Activated CD4-positive, alpha-beta T cell treated with anti-CD3 and anti-CD28 coated beads, Interleukin-2, Interleukin-4, amounts not matched to agents 100 ng/mL and 50 ng/mL, durations not matched to agents 16 hours and 8 hours (primary cell): Measurements from ENCODE around the gene MOSMO.

ENCODE experiments used
- DNase-seq: peaks from one replicate; pipeline ENCODE4 v3.0.0-alpha.2; 2020; ENCODE audit warnings: low spot score

Gene MOSMO

GRCh38 chr16:22050963-22051362 is 43.1 kb downstream of the MOSMO start:
- DNase-seq = no peak

GRCh38 chr16:22052980-22053379 is 45.1 kb downstream of the MOSMO start:
- DNase-seq = no peak

DNA sequence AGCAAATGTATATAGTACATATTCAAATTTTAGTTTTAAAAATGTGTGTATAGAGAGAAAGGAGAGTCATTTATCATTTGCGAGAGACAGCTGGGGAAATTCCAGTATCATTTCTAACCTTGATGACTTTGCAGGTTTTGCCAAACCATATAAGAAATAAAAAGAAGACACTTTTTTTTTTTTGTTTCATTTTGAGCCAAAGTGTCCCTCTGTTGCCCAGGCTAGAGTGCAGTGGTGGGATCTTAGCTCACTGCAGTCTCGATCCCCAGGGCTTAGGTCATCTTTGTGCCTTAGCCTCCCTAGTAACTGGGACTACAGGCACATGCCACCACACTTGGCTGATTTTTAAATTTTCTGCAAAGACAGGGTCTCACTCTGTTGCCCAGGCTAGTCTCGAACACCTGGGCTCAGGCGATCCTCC is 46.0 kb downstream of the MOSMO start:
- DNase-seq = peak; percentile 50

- peak; percentile 56 for DNase-seq
These were observed 47.1 kb downstream of the MOSMO start for GRCh38 chr16:22054847-22055590.

GRCh38 chr16:22055881-22056280 is 48.0 kb downstream of the MOSMO start:
- no peak for DNase-seq

DNA sequence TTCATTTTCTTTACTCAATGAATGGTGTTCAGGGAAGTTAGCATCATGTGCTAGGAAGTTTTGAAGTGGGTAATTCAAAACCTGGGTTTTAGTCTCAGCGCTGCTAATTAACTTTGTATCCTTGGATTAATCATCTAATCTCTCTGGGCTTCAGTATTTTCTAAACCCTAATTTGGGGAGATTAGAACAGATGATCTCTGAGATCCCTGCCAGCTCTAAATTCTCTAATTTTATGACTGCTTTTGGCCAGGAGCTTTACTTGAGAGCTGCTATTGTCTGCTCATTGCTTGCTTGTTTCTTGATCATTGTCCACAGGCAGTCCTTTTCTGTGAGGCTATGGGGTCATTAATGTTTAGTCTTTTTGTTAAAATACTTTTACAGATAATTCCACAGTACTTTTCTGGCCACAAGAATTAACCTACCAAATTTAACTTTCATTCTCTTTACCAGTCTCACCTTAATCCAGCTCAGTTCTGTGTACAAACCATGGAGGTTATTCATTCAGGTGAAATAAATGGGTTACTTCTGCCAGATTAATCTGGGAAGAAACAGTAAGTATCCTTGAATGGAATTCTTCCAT is 56.1 kb downstream of the MOSMO start:
- no peak for DNase-seq

- DNase-seq = no peak
These were observed 57.3 kb downstream of the MOSMO start for GRCh38 chr16:22065252-22065651.

DNA sequence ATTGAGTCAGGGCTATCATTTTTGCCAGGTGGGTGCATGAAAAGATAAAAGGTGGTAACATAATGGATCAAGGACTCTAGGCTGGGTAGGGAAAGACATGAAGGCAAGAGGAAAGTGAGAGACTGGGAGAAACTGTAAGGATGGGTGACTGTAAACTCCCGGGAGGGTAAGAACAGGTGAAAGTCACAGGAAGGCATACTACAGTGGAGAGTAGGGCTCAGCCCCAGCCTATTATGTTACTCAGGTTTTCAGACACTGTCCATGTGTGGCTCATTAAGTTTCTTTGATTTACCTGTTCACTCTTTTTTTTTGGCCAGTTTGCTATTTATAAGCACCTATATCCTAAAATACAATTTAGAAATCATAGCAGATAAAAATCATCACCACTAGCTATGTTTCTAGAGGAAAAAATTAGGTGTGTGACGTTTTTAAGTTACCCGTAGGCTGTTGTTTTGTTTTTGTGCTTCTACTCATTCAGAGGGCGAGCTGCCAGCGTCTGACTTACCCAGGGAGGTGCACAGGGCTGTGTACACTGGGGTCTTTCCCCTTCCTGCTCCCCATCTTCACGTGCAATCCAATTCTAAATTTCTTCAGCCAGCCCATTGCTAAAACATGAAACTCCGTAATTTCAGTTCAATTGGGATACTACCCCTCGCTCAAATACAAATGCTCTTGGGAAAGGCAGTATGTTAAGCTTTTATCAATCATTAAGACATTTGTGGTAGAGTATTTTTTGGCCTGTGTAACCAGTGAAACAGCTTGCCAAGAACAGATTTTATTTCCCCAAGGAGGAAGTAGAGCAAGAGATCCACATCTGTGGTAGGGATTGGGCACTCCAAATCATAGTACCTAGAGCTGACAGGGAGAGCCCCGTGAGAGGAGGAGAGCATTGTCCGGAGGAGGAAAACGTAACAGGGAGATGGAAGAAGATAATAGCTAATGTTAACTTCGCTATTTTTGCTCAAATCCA is 62.7 kb downstream of the MOSMO start:
- DNase-seq = no peak

GRCh38 chr16:22071331-22071910 is 63.5 kb downstream of the MOSMO start:
- DNase-seq = no peak

GRCh38 chr16:22073350-22073749 is 65.4 kb downstream of the MOSMO start:
- DNase-seq = no peak

DNA sequence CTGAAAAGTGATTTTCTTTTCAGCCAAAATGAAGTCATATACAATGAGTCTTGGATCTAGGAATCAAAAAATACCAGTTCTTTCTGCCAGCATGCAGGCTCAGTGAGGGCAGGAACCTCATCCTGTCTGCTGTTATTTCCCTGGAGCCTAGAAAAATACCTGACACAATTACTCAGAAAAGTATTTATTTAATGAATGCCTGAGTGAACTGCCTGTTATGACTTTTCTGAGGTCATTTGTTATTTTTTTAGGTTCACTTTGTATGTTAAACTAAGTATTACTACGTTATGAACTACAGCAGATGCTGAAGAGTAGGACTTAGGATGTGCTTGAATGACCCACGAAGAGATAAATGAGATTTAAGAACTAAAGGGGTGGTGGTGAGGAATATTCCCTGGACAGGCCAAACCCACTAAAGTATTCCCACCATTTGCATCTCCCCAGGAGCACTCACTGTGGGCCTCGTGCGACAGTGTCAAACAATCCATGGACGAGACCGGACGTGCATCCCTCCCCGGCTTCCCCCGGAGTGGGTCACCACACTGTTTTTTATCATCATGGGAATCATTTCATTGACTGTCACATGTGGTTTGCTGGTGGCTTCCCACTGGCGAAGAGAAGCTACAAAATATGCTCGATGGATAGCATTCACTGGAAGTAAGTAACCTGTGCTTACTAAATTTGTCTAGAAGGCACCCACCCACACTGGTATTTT is 67.3 kb downstream of the MOSMO start:
- DNase-seq = no peak

GRCh38 chr16:22075776-22076175 is 67.9 kb downstream of the MOSMO start:
- no peak for DNase-seq

DNA sequence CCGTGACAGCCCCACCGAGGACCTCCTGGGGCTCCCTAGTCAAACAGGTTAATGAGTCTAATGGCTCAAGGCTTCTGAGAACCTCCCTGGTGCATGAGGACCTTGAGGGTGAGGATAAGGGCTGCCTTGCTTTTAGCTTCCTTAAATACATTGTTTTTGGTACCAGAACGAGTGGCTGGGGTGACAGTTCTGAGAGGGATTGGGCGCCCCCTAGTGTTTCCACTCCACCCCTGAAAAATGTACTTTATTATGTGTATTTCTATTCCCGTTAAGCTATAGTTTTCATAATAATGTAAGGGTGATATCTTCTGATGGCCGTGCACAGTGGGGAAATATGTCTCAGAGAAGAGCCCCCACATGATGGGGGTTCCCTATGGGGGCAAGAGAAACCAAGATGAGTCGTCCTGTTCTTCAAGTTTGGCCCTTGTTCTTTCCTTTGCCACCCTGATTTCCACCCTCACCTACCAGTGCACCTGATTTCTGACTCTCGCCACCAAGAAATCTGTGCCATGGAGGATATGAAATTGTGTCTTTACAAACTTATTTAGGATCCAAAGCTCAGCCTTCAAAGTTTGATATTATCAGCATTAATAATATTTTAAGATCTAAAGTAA is 69.9 kb downstream of the MOSMO start:
- peak; percentile 65 for DNase-seq

DNA sequence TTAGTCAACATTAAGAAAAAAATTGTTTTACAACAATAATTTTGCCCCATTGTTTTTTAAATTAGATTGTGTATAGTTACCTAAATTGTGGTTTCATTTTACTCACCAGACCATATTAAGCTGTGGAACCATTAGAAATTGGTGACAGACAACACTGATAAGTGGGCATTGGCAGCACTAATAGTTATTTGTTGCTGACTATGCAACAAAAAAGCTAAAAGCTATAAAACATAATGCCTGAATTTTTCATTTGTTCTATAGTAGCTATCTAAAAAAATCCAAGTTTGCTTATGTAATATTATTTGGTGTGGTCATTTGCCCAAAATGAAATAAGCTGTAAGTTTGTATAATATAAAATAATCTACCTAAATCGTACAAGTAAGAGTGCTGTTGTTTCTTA is 70.7 kb downstream of the MOSMO start:
- DNase-seq = no peak

- DNase-seq = no peak
These were observed 73.1 kb downstream of the MOSMO start for GRCh38 chr16:22081050-22081449.

DNA sequence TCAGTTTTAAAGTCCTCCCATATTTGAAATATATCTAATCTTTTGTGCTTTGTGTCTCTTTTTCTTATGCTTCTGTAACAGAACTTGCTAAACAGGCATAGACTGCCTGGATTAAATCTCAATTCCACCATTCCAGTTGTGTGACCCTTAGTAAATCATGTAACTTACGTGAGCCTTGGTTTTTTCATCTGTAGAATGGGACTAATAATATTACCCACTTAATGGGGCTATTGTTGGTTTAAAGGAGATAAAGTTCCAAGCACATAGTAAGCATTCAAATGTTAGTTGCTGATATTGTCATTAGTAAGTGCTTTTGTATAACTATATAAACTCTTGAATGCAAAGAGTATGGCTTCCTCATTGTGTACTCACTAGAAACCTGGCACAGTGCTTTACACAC is 78.5 kb downstream of the MOSMO start:
- no peak for DNase-seq

DNA sequence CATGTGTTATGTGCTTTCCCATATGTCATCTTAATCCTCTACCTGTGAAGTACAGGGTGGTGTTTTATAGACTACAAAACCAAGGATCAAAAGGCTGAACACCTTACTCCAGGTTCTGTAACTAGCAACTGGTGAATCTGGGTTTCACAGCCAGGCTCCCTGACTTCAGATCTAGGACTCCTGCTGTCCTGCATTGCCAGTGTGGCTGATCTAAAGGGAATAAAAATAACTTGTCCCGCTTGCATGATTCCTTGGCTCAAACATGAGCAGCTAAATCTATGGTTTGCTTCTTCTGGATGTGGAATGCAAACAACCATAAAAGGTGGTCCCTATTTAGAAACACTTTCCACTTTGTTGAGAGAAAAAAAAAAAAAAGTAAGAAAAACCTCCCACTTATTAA is 80.7 kb downstream of the MOSMO start:
- no peak for DNase-seq

- no peak for DNase-seq
These were observed 82.0 kb downstream of the MOSMO start for GRCh38 chr16:22089910-22090309.

GRCh38 chr16:22091721-22092120 is 83.8 kb downstream of the MOSMO start:
- no peak for DNase-seq

DNA sequence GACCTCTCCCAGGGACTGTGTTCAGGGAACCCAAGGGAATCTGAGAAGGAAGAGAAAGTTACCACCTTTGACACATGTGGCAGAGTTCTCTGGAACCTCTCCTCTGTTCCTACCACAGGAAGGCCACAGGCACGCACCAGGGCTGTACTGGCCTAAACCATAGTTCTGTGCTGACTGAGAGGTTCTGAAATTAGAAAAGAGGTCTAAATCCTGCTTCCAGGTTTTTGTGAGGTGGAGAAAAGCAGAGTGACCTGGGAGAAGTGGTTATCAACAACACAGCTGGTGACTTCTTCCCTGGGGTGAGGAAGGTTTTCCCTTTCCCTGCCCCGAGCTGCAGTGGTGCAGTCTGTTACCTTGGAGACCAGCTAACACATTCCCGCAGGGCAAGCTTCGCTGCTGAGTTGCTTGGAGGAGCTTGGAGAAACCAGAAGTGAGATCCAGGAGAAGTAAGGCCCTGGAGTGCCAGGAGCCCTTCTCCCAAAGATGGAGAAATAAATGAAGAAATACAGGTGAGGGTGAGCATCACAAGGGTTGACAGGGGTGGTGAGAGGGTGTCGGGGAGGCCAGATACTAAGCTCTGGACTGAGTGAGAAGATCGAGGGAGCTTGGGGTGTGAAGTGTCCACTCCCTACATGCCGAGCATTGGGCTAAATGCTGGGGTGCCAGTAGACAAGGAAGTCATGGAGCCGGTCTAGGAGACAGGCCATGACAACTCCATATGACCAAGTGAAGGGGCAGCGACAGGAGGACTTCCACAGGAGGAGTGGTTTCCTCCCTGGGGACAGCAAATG is 84.4 kb downstream of the MOSMO start, which contains the start of gene VWA3A:
Gene VWA3A, plus strand, starts transcription at position 399 of the 791 bp plus-strand sequence. Its CDS starts 97 bp downstream, at position 496.
- no peak for DNase-seq
